ENCODE results near the gene CADM4.
"Not testable (repeated sequence)": the region's sequence is repeated elsewhere in the genome, so short reads cannot be mapped to it uniquely, and the experiment has no call there.

CADM4 gene

GRCh38 chr19:43605875-43606568 is 33.6 kb downstream of the CADM4 start:
- peak; percentile 20 for DNase-seq

- not testable (repeated sequence) for DNase-seq
These were observed 39.3 kb downstream of the CADM4 start for GRCh38 chr19:43600326-43600725.

- DNase-seq: no peak
These were observed 39.9 kb downstream of the CADM4 start for GRCh38 chr19:43599635-43600295.

- DNase-seq: no peak
These were observed 41.0 kb downstream of the CADM4 start for GRCh38 chr19:43598445-43599240.

- DNase-seq: no peak
These were observed 41.8 kb downstream of the CADM4 start for GRCh38 chr19:43597876-43598275.

- peak; percentile 41 for DNase-seq
These were observed 42.7 kb downstream of the CADM4 start for GRCh38 chr19:43596842-43597461.

- DNase-seq: peak; percentile 99
These were observed 43.4 kb downstream of the CADM4 start, which contains the start of the genes IRGQ and ZNF576 for GRCh38 chr19:43595999-43596841. Gene IRGQ, minus strand, starts transcription at chr19:43596134. Its CDS starts 796 bp downstream, at chr19:43595338. Gene ZNF576, plus strand, starts transcription at chr19:43596595. Its CDS starts 514 bp downstream, at chr19:43597109.

- peak; percentile 64 for DNase-seq
These were observed 44.0 kb downstream of the CADM4 start for GRCh38 chr19:43595605-43595998.

- peak; percentile 89 for DNase-seq
These were observed 44.7 kb downstream of the CADM4 start for GRCh38 chr19:43594710-43595604.

- DNase-seq: no peak
These were observed 45.5 kb downstream of the CADM4 start for GRCh38 chr19:43594081-43594697.

- DNase-seq: no peak
These were observed 46.8 kb downstream of the CADM4 start for GRCh38 chr19:43592800-43593350.

GRCh38 chr19:43591904-43592772 is 47.5 kb downstream of the CADM4 start:
- no peak for DNase-seq

GRCh38 chr19:43589678-43590077 is 50.0 kb downstream of the CADM4 start:
- no peak for DNase-seq

GRCh38 chr19:43589277-43589676 is 50.4 kb downstream of the CADM4 start:
- no peak for DNase-seq

- DNase-seq: not testable (repeated sequence)
These were observed 52.6 kb downstream of the CADM4 start for GRCh38 chr19:43587029-43587428.

GRCh38 chr19:43586346-43586745 is 53.3 kb downstream of the CADM4 start:
- no peak for DNase-seq

GRCh38 chr19:43584484-43584883 is 55.2 kb downstream of the CADM4 start:
- no peak for DNase-seq

GRCh38 chr19:43582495-43582894 is 57.2 kb downstream of the CADM4 start:
- DNase-seq: no peak

GRCh38 chr19:43581467-43581866 is 58.2 kb downstream of the CADM4 start:
- no peak for DNase-seq

All from NCI-H69 (cell line).